Upper lobe of left lung (tissue), 4 donors: ENCODE data around the gene LARP4B.

Experiments
- EP300 ChIP-seq, 4 donors: sonication (generic); formaldehyde crosslinking; IDR thresholded peaks; one replicate each; pipeline ENCODE4 v1.5.1; 2017; ENCODE audit warnings: antibody characterized with exemption in 4 of 4, control low read depth in 2 of 4
- POLR2AphosphoS5 ChIP-seq, 2 donors: sonication (generic); formaldehyde crosslinking; IDR thresholded peaks; one replicate each; pipeline ENCODE4 v1.5.1; 2017; ENCODE audit warnings: antibody characterized with exemption in 2 of 2
- TF ChIP-seq, protein P1 (sequence below), 6 experiments: fragments of 450-650 bp in 4 of 6; fragments of 200-600 bp in 2 of 6; sonication (generic) in 2 of 6; IDR thresholded peaks; one replicate each; pipeline ENCODE4 v1.5.1; 2016 to 2019; ENCODE audit warnings: antibody characterized with exemption in 6 of 6

DNA sequence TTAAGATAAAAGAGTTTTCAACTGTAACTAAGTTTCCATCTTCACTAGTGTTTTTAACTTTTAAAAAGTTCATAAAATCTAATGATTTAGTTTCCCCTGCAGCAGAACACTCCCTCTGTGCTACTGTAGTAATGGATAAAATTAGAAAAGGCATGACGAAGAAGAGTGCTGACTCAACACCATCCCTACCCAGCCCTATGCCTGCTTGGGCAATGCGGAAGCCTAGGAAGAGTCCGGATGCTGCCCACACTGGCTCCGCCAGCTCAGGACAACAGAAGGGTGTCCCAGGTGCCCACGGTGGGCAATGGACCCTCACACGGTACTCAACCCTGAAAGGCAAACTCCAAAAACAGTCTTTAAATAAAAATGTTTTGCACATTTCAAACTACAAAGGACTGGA is 118.2 kb downstream of the LARP4B start:
- TF ChIP-seq, protein P1, sequence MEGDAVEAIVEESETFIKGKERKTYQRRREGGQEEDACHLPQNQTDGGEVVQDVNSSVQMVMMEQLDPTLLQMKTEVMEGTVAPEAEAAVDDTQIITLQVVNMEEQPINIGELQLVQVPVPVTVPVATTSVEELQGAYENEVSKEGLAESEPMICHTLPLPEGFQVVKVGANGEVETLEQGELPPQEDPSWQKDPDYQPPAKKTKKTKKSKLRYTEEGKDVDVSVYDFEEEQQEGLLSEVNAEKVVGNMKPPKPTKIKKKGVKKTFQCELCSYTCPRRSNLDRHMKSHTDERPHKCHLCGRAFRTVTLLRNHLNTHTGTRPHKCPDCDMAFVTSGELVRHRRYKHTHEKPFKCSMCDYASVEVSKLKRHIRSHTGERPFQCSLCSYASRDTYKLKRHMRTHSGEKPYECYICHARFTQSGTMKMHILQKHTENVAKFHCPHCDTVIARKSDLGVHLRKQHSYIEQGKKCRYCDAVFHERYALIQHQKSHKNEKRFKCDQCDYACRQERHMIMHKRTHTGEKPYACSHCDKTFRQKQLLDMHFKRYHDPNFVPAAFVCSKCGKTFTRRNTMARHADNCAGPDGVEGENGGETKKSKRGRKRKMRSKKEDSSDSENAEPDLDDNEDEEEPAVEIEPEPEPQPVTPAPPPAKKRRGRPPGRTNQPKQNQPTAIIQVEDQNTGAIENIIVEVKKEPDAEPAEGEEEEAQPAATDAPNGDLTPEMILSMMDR (IDR thresholded peaks at IDR 0.05) = no peak
- no peak for TF ChIP-seq EP300 (IDR thresholded peaks at IDR 0.05)
- TF ChIP-seq POLR2AphosphoS5 (IDR thresholded peaks at IDR 0.05) = no peak
